Prostate gland (tissue), 2 donors: ENCODE results near the gene MYO16. TPM values are rescaled to one million over a fixed set of nuclear protein-coding genes. Genes with fewer than 3 reads are reported as not detected.

Experiments
- DNase-seq: peaks from one replicate; pipeline ENCODE4 v3.0.0-alpha.2; 2019; ENCODE audit warnings: low spot score
- H3K27ac ChIP-seq, 2 donors: fragments of 200-600 bp; sonication (generic); 2 replicates each; pipeline ENCODE4 v1.5.1; 2017 to 2019
- H3K27me3 ChIP-seq: fragments of 200-600 bp; sonication (generic); replicated peaks from 2 replicates; pipeline ENCODE4 v1.5.1; 2019; ENCODE audit not compliant: insufficient read depth
- H3K36me3 ChIP-seq, 2 donors: fragments of 200-600 bp; sonication (generic); 1 replicate in 1 of 2; 2 replicates in 1 of 2; pipeline versions ENCODE4 v1.5.1 to v1.8.1; 2017 to 2019
- H3K4me1 ChIP-seq: fragments of 200-600 bp; sonication (generic); replicated peaks from 2 replicates; pipeline ENCODE4 v1.5.1; 2019
- H3K4me3 ChIP-seq, 2 donors: fragments of 200-600 bp; sonication (generic); 2 replicates each; pipeline ENCODE4 v1.5.1; 2017 to 2019
- H3K9me3 ChIP-seq: fragments of 200-600 bp; sonication (generic); 2 replicates; pipeline ENCODE4 v1.5.1; 2017
- CTCF ChIP-seq, 4 experiments: fragments of 200-600 bp in 2 of 4; fragments of 450-650 bp in 2 of 4; sonication (generic) in 2 of 4; IDR thresholded peaks; 1 replicate in 3 of 4; 2 replicates in 1 of 4; pipeline ENCODE4 v1.5.1; 2016 to 2019; ENCODE audit warnings: antibody characterized with exemption in 4 of 4, mild to moderate bottlenecking in 2 of 4, moderate library complexity in 2 of 4
- POLR2A ChIP-seq: fragments of 450-650 bp; IDR thresholded peaks from one replicate; pipeline ENCODE4 v1.6.1; 2016; ENCODE audit warnings: antibody characterized with exemption, mild to moderate bottlenecking
- POLR2AphosphoS5 ChIP-seq: sonication (generic); formaldehyde crosslinking; IDR thresholded peaks from one replicate; pipeline ENCODE4 v1.6.1; 2017; ENCODE audit warnings: antibody characterized with exemption
- WGBS: methylation state at CpG from one replicate; pipeline ENCODE4 v1.1.5; 2018; 5-methylcytosine and 5-hydroxymethylcytosine counted together
- intact Hi-C: fragments of 100-400 bp; cut with DNase I; formaldehyde crosslinking; loops from one replicate; pipeline ENCODE4 v1.14.2; 2022
- total RNA-seq, 2 donors: library from RNA; depleted of rRNA; stranded (reverse); fragments of >200 nt; gene quantifications; one replicate each; pipeline ENCODE4 v1.1.0, GENCODE V29; 2016

Gene MYO16
- total RNA-seq, 2 donors from 2014 or later, result 0.14 to 0.85 TPM

DNA sequence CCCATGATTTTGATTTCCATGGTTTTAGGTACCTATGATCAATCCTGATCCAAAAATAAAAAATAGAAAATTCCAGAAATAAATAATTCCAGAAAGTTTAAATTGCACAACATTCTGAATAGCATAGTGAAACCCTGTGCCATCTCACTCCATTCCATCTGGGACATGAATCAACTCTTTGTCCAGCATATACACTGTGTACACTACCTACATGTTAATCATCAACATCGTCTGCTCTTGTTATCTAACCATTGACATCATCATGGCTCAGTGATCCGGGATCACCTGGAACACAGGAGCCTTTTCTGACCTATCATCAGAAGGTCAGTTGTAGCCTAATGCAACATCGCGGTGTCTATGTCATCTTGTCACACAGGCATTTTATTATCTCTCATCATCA lies 75.6 kb downstream of the MYO16 start:
- TF ChIP-seq POLR2AphosphoS5 (no peak), POLR2A (no peak), CTCF (IDR thresholded peaks at IDR 0.05) (no peak)
- WGBS, result 83% methylated on average over 4 of the region's 4 CpGs
- H3K27ac ChIP-seq, result no peak overlapping the region
- no peaks in the 10 kb centered on the region for H3K4me1 ChIP-seq
- no peaks in the 10 kb centered on the region for H3K9me3 ChIP-seq
- DNase-seq, result no peak
- no peaks in the 10 kb centered on the region for H3K27me3 ChIP-seq
- H3K36me3 ChIP-seq, result no peaks in the 10 kb centered on the region
- H3K4me3 ChIP-seq, result no peak overlapping the region
- intact Hi-C loops, result no loop called here

GRCh38 chr13:108707584-108707983 lies 78.2 kb downstream of the MYO16 start:
- Histone ChIP-seq H3K4me1 (no peaks in the 10 kb centered on the region), H3K4me3 (no peak overlapping the region), H3K36me3 (no peaks in the 10 kb centered on the region), H3K27me3 (no peaks in the 10 kb centered on the region), H3K27ac (no peak overlapping the region), H3K9me3 (no peaks in the 10 kb centered on the region)
- intact Hi-C loops, result no loop called here
- 39% methylated on average over 1 of the region's 1 CpG for WGBS
- no peak for TF ChIP-seq POLR2A
- TF ChIP-seq CTCF (IDR thresholded peaks at IDR 0.05), result no peak
- TF ChIP-seq POLR2AphosphoS5, result no peak
- no peak for DNase-seq

DNA sequence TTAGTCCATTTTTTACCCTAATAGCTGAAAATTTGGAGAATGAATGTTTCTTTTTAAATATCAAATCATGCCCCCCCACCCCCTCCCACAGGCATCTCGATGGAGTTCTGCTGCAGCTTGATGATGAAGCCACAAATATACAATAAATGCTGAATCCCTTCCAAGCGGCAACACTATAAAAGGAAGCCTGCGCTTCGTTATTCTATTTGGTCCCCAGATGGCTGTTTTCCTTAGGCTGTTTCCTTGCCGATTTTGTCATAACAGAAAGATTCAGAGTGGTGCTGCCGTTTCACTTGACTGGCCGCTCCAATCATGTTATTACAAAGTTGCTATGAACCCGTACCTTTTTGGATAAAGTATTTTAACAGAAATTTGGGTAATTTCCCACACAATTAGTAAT lies 79.5 kb downstream of the MYO16 start:
- WGBS, result 84% methylated on average over 8 of the region's 8 CpGs
- no peak for TF ChIP-seq POLR2A
- no peak for TF ChIP-seq CTCF (IDR thresholded peaks at IDR 0.05)
- TF ChIP-seq POLR2AphosphoS5, result no peak
- Histone ChIP-seq H3K9me3 (no peaks in the 10 kb centered on the region), H3K27me3 (no peaks in the 10 kb centered on the region), H3K27ac (no peak overlapping the region), H3K4me1 (no peaks in the 10 kb centered on the region), H3K4me3 (no peak overlapping the region), H3K36me3 (no peaks in the 10 kb centered on the region)
- intact Hi-C loops, result no loop called here
- DNase-seq, result no peak

DNA sequence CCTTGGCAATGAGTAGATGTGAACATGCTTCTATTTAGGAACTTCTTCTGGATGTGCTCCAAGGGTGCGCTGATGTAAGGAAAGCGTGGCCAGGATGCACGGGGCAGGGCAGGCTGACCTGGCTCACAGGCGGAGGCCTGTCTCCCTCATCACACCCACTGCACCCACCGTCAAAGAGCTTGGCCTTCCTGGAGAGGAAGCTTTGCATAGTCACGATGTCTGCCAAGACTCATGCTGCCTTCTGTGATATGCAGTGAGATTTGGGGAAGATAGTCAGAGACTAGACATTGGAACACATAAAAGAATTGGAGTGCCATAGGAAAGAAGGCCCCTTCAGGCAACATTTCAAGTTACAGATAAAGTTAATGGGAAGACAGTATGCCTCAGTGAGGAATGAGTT lies 82.0 kb downstream of the MYO16 start:
- no peaks in the 10 kb centered on the region for H3K27me3 ChIP-seq
- 43% methylated on average over 6 of the region's 6 CpGs for WGBS
- DNase-seq, result no peak
- TF ChIP-seq CTCF (IDR thresholded peaks at IDR 0.05), result no peak
- no peak for TF ChIP-seq POLR2A
- TF ChIP-seq POLR2AphosphoS5, result no peak
- H3K9me3 ChIP-seq, result no peaks in the 10 kb centered on the region
- intact Hi-C loops, result no loop called here
- H3K4me3 ChIP-seq, result no peak overlapping the region
- no peaks in the 10 kb centered on the region for H3K4me1 ChIP-seq
- no peak overlapping the region for H3K27ac ChIP-seq
- H3K36me3 ChIP-seq, result no peaks in the 10 kb centered on the region

- H3K36me3 ChIP-seq, result no peaks in the 10 kb centered on the region
- no peak overlapping the region for H3K27ac ChIP-seq
- H3K4me3 ChIP-seq, result no peak overlapping the region
- TF ChIP-seq CTCF (IDR thresholded peaks at IDR 0.05) (no peak), POLR2AphosphoS5 (no peak), POLR2A (no peak)
- H3K4me1 ChIP-seq, result no peaks in the 10 kb centered on the region
- no peak for DNase-seq
- no peaks in the 10 kb centered on the region for H3K9me3 ChIP-seq
- intact Hi-C loops, result no loop called here
- no peaks in the 10 kb centered on the region for H3K27me3 ChIP-seq
- 61% methylated on average over 2 of the region's 2 CpGs for WGBS
Measured at GRCh38 chr13:108725471-108725870, 96.1 kb downstream of the MYO16 start.
